Natural killer cell (primary cell): Measurements from ENCODE around the gene TAF15. TPM values are rescaled to one million over a fixed set of nuclear protein-coding genes. Genes with fewer than 3 reads are reported as not detected.
A peak's percentile ranks its signal among the peaks of the same experiment; 100 is the strongest.

Source experiments
- ATAC-seq, 3 donors: fragments of 150-1000 bp in 2 of 3; fragments of 200-7000 bp in 1 of 3; cut with Tn5 transposase; 1 replicate in 1 of 3; 2 replicates in 2 of 3; pipeline ENCODE4 v1.10.0; 2021; ENCODE audit warnings: mild to moderate bottlenecking in 2 of 3, moderate library complexity in 2 of 3
- DNase-seq, 2 donors: peaks; one replicate each; pipeline versions ENCODE4 v3.0.0 to v3.0.0-alpha.2; 2013 to 2021; ENCODE audit warnings: mixed read lengths in 1 of 2
- H3K27ac ChIP-seq: one replicate; pipeline ENCODE4 v1.5.1; 2013; ENCODE audit warnings: mild to moderate bottlenecking, low read length
- H3K27me3 ChIP-seq: one replicate; pipeline ENCODE4 v1.6.1; 2013; ENCODE audit warnings: low read length; ENCODE audit not compliant: control insufficient read depth, insufficient read depth
- H3K36me3 ChIP-seq: one replicate; pipeline ENCODE4 v1.6.1; 2013; ENCODE audit warnings: low read length; ENCODE audit not compliant: control insufficient read depth, insufficient read depth
- H3K4me1 ChIP-seq: one replicate; pipeline ENCODE4 v1.6.1; 2013; ENCODE audit warnings: low read length; ENCODE audit not compliant: control insufficient read depth, insufficient read depth
- H3K4me3 ChIP-seq: one replicate; pipeline ENCODE4 v1.5.1; 2013; ENCODE audit warnings: low read length
- H3K9me3 ChIP-seq: one replicate; pipeline ENCODE4 v1.6.1; 2013; ENCODE audit warnings: low read length; ENCODE audit not compliant: control insufficient read depth, insufficient read depth
- H3K27ac Mint-ChIP-seq, 2 donors: one replicate each; pipeline ENCODE4 v1.8.0; 2022; ENCODE audit warnings: mild to moderate bottlenecking in 2 of 2, mixed read lengths in 2 of 2, moderate library complexity in 1 of 2
- H3K27me3 Mint-ChIP-seq, 2 donors: one replicate each; pipeline ENCODE4 v1.8.0; 2022; ENCODE audit warnings: low read depth in 2 of 2, mixed read lengths in 2 of 2
- H3K36me3 Mint-ChIP-seq: one replicate; pipeline ENCODE4 v1.8.0; 2022; ENCODE audit warnings: mixed read lengths
- H3K4me1 Mint-ChIP-seq, 2 donors: one replicate each; pipeline ENCODE4 v1.8.0; 2022; ENCODE audit warnings: mixed read lengths in 2 of 2
- H3K4me3 Mint-ChIP-seq: one replicate; pipeline ENCODE4 v1.8.0; 2022; ENCODE audit warnings: mild to moderate bottlenecking, moderate library complexity, mixed read lengths
- H3K9me3 Mint-ChIP-seq, 2 donors: one replicate each; pipeline ENCODE4 v1.8.0; 2022; ENCODE audit warnings: mixed read lengths in 2 of 2
- CTCF ChIP-seq: fragments of 200-600 bp; IDR thresholded peaks from one replicate; pipeline ENCODE4 v1.8.0; 2022; ENCODE audit warnings: antibody characterized with exemption
- WGBS: methylation state at CpG from one replicate; pipeline ENCODE4 v1.1.7; 2013; ENCODE audit warnings: missing lambda C conversion rate; ENCODE audit not compliant: insufficient coverage; 5-methylcytosine and 5-hydroxymethylcytosine counted together
- intact Hi-C: fragments of 100-400 bp; cut with micrococcal nuclease; formaldehyde crosslinking; loops from one replicate; pipeline ENCODE4 v1.14.2; 2022
- total RNA-seq, 4 donors: library from RNA; stranded (reverse); fragments of 120-200 nt in 1 of 4; gene quantifications; one replicate each; pipeline versions ENCODE4 v1.2.3 to v1.2.4, GENCODE V29; 2013 to 2022

The TAF15 gene
- total RNA-seq, 3 donors from 2014 or later (not counting 1 experiment from before 2014, with no cell fraction given): 214 to 253 (median 214) TPM

GRCh38 chr17:35879773-35880654 is 70.7 kb downstream of the TAF15 start, which contains the start of gene CCL5:
Gene CCL5, minus strand, starts transcription at chr17:35880360.
- H3K4me1 Mint-ChIP-seq: peaks cover 53 to 64% of the 10 kb centered on the region in 2 donors
- intact Hi-C loops: loop anchor here (1.0 to 10.0 kb wide), 3 partner anchors 9 to 1065 kb away; partner anchors contain the start of gene AATF
- DNase-seq: peak; percentile 75 to 85

GRCh38 chr17:35889241-35889640 is 80.0 kb downstream of the TAF15 start:
- peak overlapping the region; percentile 97 to 98 for H3K27ac Mint-ChIP-seq
- H3K4me3 Mint-ChIP-seq: peak overlapping the region; percentile 72
- H3K9me3 Mint-ChIP-seq: no peaks in the 10 kb centered on the region
- peak; percentile 55 to 80 (median 68) for ATAC-seq
- TF ChIP-seq CTCF: no peak
- H3K4me1 Mint-ChIP-seq: peaks cover 58 to 75% of the 10 kb centered on the region in 2 donors
- WGBS: 5% methylated on average over 2 of the region's 2 CpGs
- Histone ChIP-seq H3K27ac (peak overlapping the region; percentile 76), H3K36me3 (no peaks in the 10 kb centered on the region), H3K4me3 (no peak overlapping the region), H3K27me3 (no peaks in the 10 kb centered on the region), H3K4me1 (peaks cover 71% of the 10 kb centered on the region), H3K9me3 (no peaks in the 10 kb centered on the region)
- H3K36me3 Mint-ChIP-seq: no peaks in the 10 kb centered on the region
- intact Hi-C loops: loop anchor here (1.0 kb wide), 2 partner anchors 9 kb away; partner anchors contain the start of gene CCL5
- peak; percentile 41 to 70 for DNase-seq
- no peaks in the 10 kb centered on the region for H3K27me3 Mint-ChIP-seq

More at GRCh38 chr17:35879773-35880654, 70.7 kb downstream of the TAF15 start, which contains the start of gene CCL5:
- WGBS: 53% methylated on average over 11 of the region's 11 CpGs
- Histone ChIP-seq H3K9me3 (no peaks in the 10 kb centered on the region), H3K4me3 (peak within 1 kb of the TSS; percentile 65), H3K4me1 (peaks cover 42% of the 10 kb centered on the region), H3K27me3 (no peaks in the 10 kb centered on the region), H3K36me3 (peaks cover 21% of the 10 kb centered on the region), H3K27ac (peak within 1 kb of the TSS; percentile 96)
- peak; percentile 80 to 91 (median 89) for ATAC-seq
- no peaks in the 10 kb centered on the region for H3K27me3 Mint-ChIP-seq
- no peaks in the 10 kb centered on the region for H3K9me3 Mint-ChIP-seq
- no peak for TF ChIP-seq CTCF
- H3K4me3 Mint-ChIP-seq: peak within 1 kb of the TSS; percentile 91
- H3K36me3 Mint-ChIP-seq: peaks cover 7% of the 10 kb centered on the region
- peak within 1 kb of the TSS; percentile 93 to 99 for H3K27ac Mint-ChIP-seq

GRCh38 chr17:35889818-35890773 is 80.8 kb downstream of the TAF15 start:
- H3K4me3 Mint-ChIP-seq: peak overlapping the region; percentile 80
- H3K27me3 Mint-ChIP-seq: no peaks in the 10 kb centered on the region
- 75% methylated on average over 1 of the region's 2 CpGs for WGBS
- H3K4me1 Mint-ChIP-seq: peaks cover 67 to 82% of the 10 kb centered on the region in 2 donors
- ATAC-seq (peak; percentile 21 to 51 (median 32)), DNase-seq (peak in 1 of 2 donors; percentile 62)
- H3K36me3 Mint-ChIP-seq: no peaks in the 10 kb centered on the region
- peaks cover 79% of the 10 kb centered on the region for H3K4me1 ChIP-seq
- no peaks in the 10 kb centered on the region for H3K9me3 ChIP-seq
- no peak for TF ChIP-seq CTCF
- H3K36me3 ChIP-seq: no peaks in the 10 kb centered on the region
- H3K9me3 Mint-ChIP-seq: no peaks in the 10 kb centered on the region
- H3K27ac Mint-ChIP-seq: peak overlapping the region; percentile 97 to 98
- intact Hi-C loops: loop anchor here (1.0 to 5.0 kb wide), 6 partner anchors 8 to 648 kb away; partner anchors contain the start of genes CCL4L2, CCL5 and SLFN5
- no peaks in the 10 kb centered on the region for H3K27me3 ChIP-seq
- no peak overlapping the region for H3K4me3 ChIP-seq
- peak overlapping the region; percentile 76 for H3K27ac ChIP-seq
